Posterior vena cava (tissue), 2 donors: ENCODE data around the gene CCSER1. TPM values are rescaled to one million over a fixed set of nuclear protein-coding genes. Genes with fewer than 3 reads are reported as not detected.
"Not testable (repeated sequence)": the region's sequence is repeated elsewhere in the genome, so short reads cannot be mapped to it uniquely, and the experiment has no call there.

ENCODE experiments used
- DNase-seq: peaks from one replicate; pipeline ENCODE4 v3.0.0-alpha.2; 2020; ENCODE audit warnings: low spot score
- intact Hi-C, 2 donors: fragments of 100-400 bp; cut with DNase I; formaldehyde crosslinking; loops; one replicate each; pipeline versions ENCODE4 v1.14.1 to v1.14.2; 2022 to 2023
- total RNA-seq, 2 donors: library from RNA; stranded (reverse); fragmentation: NEBNext Ultra II Directional; extraction: Animal tissue kit (Norgen Biotek cat#: 25700); gene quantifications; one replicate each; pipeline ENCODE4 v1.2.1, GENCODE V29; 2021
- donor health status: DM: yes; HTN: yes; CAD: no.
- donor health status: DM: yes; HTN: yes; CAD: no.

Gene CCSER1
- total RNA-seq, 2 donors from 2014 or later, result 1.8 to 7.0 TPM

GRCh38 chr4:90586799-90587198, 459.6 kb downstream of the CCSER1 start:
- no peak for DNase-seq
- intact Hi-C loops, result no loop called here

GRCh38 chr4:90597927-90598326, 470.7 kb downstream of the CCSER1 start:
- DNase-seq, result no peak
- intact Hi-C loops, result no loop called here

- intact Hi-C loops, result no loop called here
- no peak for DNase-seq
Measured at GRCh38 chr4:90598741-90599140, 471.5 kb downstream of the CCSER1 start.

- no peak for DNase-seq
- intact Hi-C loops, result no loop called here
Measured at GRCh38 chr4:90602726-90603125, 475.5 kb downstream of the CCSER1 start.

- intact Hi-C loops, result no loop called here
- DNase-seq, result no peak
Measured at GRCh38 chr4:90603540-90603939, 476.3 kb downstream of the CCSER1 start.

GRCh38 chr4:90606781-90607180, 479.6 kb downstream of the CCSER1 start:
- intact Hi-C loops, result no loop called here
- no peak for DNase-seq

- DNase-seq, result no peak
- intact Hi-C loops, result no loop called here
Measured at GRCh38 chr4:90614371-90614770, 487.2 kb downstream of the CCSER1 start.

- no peak for DNase-seq
- intact Hi-C loops, result no loop called here
Measured at GRCh38 chr4:90621080-90621479, 493.9 kb downstream of the CCSER1 start.

GRCh38 chr4:90624781-90625180, 497.6 kb downstream of the CCSER1 start:
- DNase-seq, result no peak
- intact Hi-C loops, result no loop called here

- intact Hi-C loops, result no loop called here
- DNase-seq, result no peak
Measured at GRCh38 chr4:90641861-90642599, 514.8 kb downstream of the CCSER1 start.

- no peak for DNase-seq
- intact Hi-C loops, result no loop called here
Measured at GRCh38 chr4:90643156-90643555, 516.0 kb downstream of the CCSER1 start.

- intact Hi-C loops, result no loop called here
- no peak for DNase-seq
Measured at GRCh38 chr4:90648311-90648710, 521.1 kb downstream of the CCSER1 start.

GRCh38 chr4:90648791-90649190, 521.6 kb downstream of the CCSER1 start:
- intact Hi-C loops, result no loop called here
- DNase-seq, result no peak

GRCh38 chr4:90660672-90661071, 533.5 kb downstream of the CCSER1 start:
- DNase-seq, result no peak
- intact Hi-C loops, result no loop called here

GRCh38 chr4:90670183-90670582, 543.0 kb downstream of the CCSER1 start:
- intact Hi-C loops, result no loop called here
- DNase-seq, result no peak

- DNase-seq, result no peak
- intact Hi-C loops, result no loop called here
Measured at GRCh38 chr4:90689739-90690138, 562.5 kb downstream of the CCSER1 start.

- intact Hi-C loops, result loop anchor here in 1 of 2 donors (5.0 kb wide), 1 partner anchor 508 kb away; no protein-coding TSS in a partner anchor
- no peak for DNase-seq
Measured at GRCh38 chr4:90695411-90695810, 568.2 kb downstream of the CCSER1 start.

- intact Hi-C loops, result not testable (repeated sequence)
Measured at GRCh38 chr4:90705501-90705900, 578.3 kb downstream of the CCSER1 start.

GRCh38 chr4:90715242-90715641, 588.0 kb downstream of the CCSER1 start:
- no peak for DNase-seq
- intact Hi-C loops, result no loop called here

More at GRCh38 chr4:90705501-90705900, 578.3 kb downstream of the CCSER1 start:
- DNase-seq, result not testable (repeated sequence)

- DNase-seq, result no peak
- intact Hi-C loops, result no loop called here
Measured at GRCh38 chr4:90718931-90719330, 591.7 kb downstream of the CCSER1 start.

GRCh38 chr4:90727938-90728337, 600.7 kb downstream of the CCSER1 start:
- DNase-seq, result no peak
- intact Hi-C loops, result no loop called here
